ENCODE measurements around the gene ALG9. TPM values are rescaled to one million over a fixed set of nuclear protein-coding genes. Genes with fewer than 3 reads are reported as not detected.

ALG9 gene
- total RNA-seq, 2 donors from 2014 or later, result 22.2 to 32.4 TPM

GRCh38 chr11:111837366-111837891 lies 34.0 kb downstream of the ALG9 start:
- H3K9me3 ChIP-seq, result no peaks in the 10 kb centered on the region
- no peaks in the 10 kb centered on the region for H3K4me1 ChIP-seq
- no peak overlapping the region for H3K27ac ChIP-seq
- peaks cover 16% of the 10 kb centered on the region for H3K36me3 ChIP-seq
- no peak for TF ChIP-seq CTCF (IDR thresholded peaks at IDR 0.05)
- no peak overlapping the region for H3K4me3 ChIP-seq
- no peak for DNase-seq (ENCODE audit: low spot score)
- H3K27me3 ChIP-seq, result no peaks in the 10 kb centered on the region

DNA sequence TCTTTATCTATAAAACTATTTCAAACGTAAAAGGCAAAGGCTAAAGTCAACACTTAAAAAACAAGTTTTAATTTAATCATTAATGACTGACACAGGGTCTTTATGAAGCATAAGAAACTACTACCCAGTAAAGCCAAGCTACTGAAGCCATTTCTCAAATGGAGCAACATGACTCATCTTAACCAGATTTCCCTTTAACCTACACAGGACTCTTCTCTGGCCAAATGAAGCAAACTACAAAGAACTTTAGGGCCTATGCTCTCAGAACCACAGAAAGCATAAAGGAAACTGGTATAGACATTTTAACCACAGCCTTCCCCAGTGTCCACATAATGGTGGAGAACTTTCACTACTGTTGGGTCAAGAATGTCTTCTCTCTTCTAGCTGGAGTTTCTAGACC lies 34.7 kb downstream of the ALG9 start:
- Histone ChIP-seq H3K9me3 (no peaks in the 10 kb centered on the region), H3K27ac (no peak overlapping the region), H3K4me1 (no peaks in the 10 kb centered on the region), H3K4me3 (no peak overlapping the region), H3K36me3 (peaks cover 16% of the 10 kb centered on the region), H3K27me3 (no peaks in the 10 kb centered on the region)
- TF ChIP-seq CTCF (IDR thresholded peaks at IDR 0.05), result no peak
- no peak for DNase-seq (ENCODE audit: low spot score)

GRCh38 chr11:111836162-111836561 lies 35.2 kb downstream of the ALG9 start:
- H3K36me3 ChIP-seq, result peaks cover 16% of the 10 kb centered on the region
- no peak for TF ChIP-seq CTCF (IDR thresholded peaks at IDR 0.05)
- H3K4me1 ChIP-seq, result no peaks in the 10 kb centered on the region
- no peaks in the 10 kb centered on the region for H3K27me3 ChIP-seq
- no peak overlapping the region for H3K4me3 ChIP-seq
- H3K9me3 ChIP-seq, result no peaks in the 10 kb centered on the region
- no peak for DNase-seq (ENCODE audit: low spot score)
- H3K27ac ChIP-seq, result no peak overlapping the region

GRCh38 chr11:111835665-111836064 lies 35.7 kb downstream of the ALG9 start:
- no peak overlapping the region for H3K27ac ChIP-seq
- TF ChIP-seq CTCF (IDR thresholded peaks at IDR 0.05), result no peak

DNA sequence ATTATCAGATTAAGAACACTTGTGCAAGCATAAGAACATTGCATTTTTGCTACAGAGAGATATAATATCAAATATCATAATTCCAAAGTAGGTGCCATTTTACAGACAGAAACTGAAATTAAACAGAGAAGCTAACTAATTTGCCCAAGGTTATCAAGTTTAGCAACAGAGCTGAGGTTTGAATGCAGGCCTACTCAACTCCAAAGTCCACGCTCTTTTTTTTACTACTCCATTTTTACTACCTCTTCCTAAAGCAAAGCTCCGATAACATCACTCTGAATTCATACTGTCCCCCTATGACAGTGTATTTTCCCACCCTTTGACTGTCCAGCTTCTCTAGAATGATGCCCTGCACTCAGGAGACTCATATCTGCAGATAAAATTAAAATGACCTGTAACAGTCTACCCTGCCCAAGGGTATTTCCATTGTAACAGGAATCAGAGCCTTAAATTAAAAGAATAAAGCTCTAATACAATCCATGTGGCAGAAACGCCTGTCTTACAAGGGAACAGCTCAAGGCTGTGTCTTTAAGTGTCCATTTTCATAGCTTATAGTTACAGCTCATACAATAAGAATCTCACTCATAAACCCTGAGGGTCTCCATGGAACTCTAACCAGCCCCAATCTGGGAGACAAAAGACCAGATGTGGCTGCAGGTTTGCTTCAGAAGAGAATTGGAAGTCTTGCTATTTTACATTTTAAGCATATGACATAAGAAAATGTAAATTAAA lies 36.8 kb downstream of the ALG9 start:
- Histone ChIP-seq H3K27me3 (no peaks in the 10 kb centered on the region), H3K4me3 (no peak overlapping the region), H3K4me1 (no peaks in the 10 kb centered on the region), H3K27ac (no peak overlapping the region), H3K9me3 (no peaks in the 10 kb centered on the region), H3K36me3 (peaks cover 15% of the 10 kb centered on the region)
- TF ChIP-seq CTCF (IDR thresholded peaks at IDR 0.05), result no peak
- no peak for DNase-seq (ENCODE audit: low spot score)

More at GRCh38 chr11:111835665-111836064, 35.7 kb downstream of the ALG9 start:
- Histone ChIP-seq H3K36me3 (peaks cover 21% of the 10 kb centered on the region), H3K9me3 (no peaks in the 10 kb centered on the region), H3K4me3 (no peak overlapping the region), H3K27me3 (no peaks in the 10 kb centered on the region), H3K4me1 (no peaks in the 10 kb centered on the region)
- no peak for DNase-seq (ENCODE audit: low spot score)
